GM20000 (cell line): ENCODE measurements around the gene STK17B.

ENCODE experiments used
- DNase-seq: peaks from one replicate; pipeline ENCODE4 v3.0.0; 2012; ENCODE audit warnings: low spot score
- CTCF ChIP-seq: IDR thresholded peaks from 2 replicates; pipeline ENCODE4 v1.5.1; 2012; ENCODE audit warnings: mild to moderate bottlenecking, control low read depth; ENCODE audit errors: extremely low read depth, missing control alignments

Gene STK17B

GRCh38 chr2:196113061-196113974, 58.1 kb downstream of the STK17B start:
- no peak for TF ChIP-seq CTCF
- no peak for DNase-seq

GRCh38 chr2:196112418-196113034, 58.9 kb downstream of the STK17B start:
- TF ChIP-seq CTCF = no peak
- no peak for DNase-seq

- no peak for DNase-seq
- TF ChIP-seq CTCF = no peak
These were observed 62.8 kb downstream of the STK17B start for GRCh38 chr2:196108604-196109003.

GRCh38 chr2:196105951-196106350, 65.4 kb downstream of the STK17B start:
- TF ChIP-seq CTCF = no peak
- DNase-seq = no peak

GRCh38 chr2:196104066-196104465, 67.3 kb downstream of the STK17B start:
- DNase-seq = no peak

DNA sequence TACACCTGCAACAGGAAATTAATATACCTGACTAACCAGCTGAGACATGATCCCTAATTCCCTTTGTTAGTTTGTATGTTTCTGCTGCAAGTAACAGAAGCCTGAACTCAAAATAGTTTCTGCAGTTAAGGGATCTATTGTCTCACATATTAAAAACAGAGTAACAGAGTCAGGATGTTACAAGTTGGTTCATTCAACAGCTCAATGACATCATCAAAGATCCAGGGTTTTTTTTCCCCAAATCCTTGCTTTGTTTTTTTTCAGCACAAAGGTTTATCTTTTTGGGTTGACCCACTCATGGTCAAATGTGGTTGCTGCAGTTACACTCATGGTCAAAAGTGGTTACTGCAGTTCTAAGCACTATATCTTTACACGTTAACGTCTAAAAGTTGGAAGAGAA, 67.8 kb downstream of the STK17B start:
- DNase-seq = no peak
- TF ChIP-seq CTCF = no peak

More at GRCh38 chr2:196104066-196104465, 67.3 kb downstream of the STK17B start:
- no peak for TF ChIP-seq CTCF

- no peak for TF ChIP-seq CTCF
- DNase-seq = peak; percentile 56
These were observed 69.9 kb downstream of the STK17B start for GRCh38 chr2:196101325-196101991.
